Suprapubic skin (tissue), 4 donors: ENCODE data around the gene NRXN3. TPM values are rescaled to one million over a fixed set of nuclear protein-coding genes. Genes with fewer than 3 reads are reported as not detected.

Experiments used
- DNase-seq, 2 donors: peaks; one replicate each; pipeline ENCODE4 v3.0.0-alpha.2; 2019; ENCODE audit warnings: low spot score in 2 of 2
- H3K27ac ChIP-seq: fragments of 200-600 bp; sonication (generic); one replicate; pipeline ENCODE4 v1.5.1; 2019
- H3K27me3 ChIP-seq: fragments of 200-600 bp; sonication (generic); one replicate; pipeline ENCODE4 v1.5.1; 2019
- H3K36me3 ChIP-seq: fragments of 200-600 bp; sonication (generic); one replicate; pipeline ENCODE4 v1.5.1; 2019
- H3K4me1 ChIP-seq: fragments of 200-600 bp; sonication (generic); one replicate; pipeline ENCODE4 v1.5.1; 2019
- H3K4me3 ChIP-seq: fragments of 200-600 bp; sonication (generic); one replicate; pipeline ENCODE4 v1.5.1; 2019; ENCODE audit warnings: mild to moderate bottlenecking
- H3K9me3 ChIP-seq: fragments of 200-600 bp; sonication (generic); one replicate; pipeline ENCODE4 v1.5.1; 2019
- CTCF ChIP-seq, 2 donors: fragments of 200-600 bp in 1 of 2; fragments of 450-650 bp in 1 of 2; sonication (generic) in 1 of 2; IDR thresholded peaks; one replicate each; pipeline ENCODE4 v1.5.1; 2016 to 2019; ENCODE audit warnings: antibody characterized with exemption in 2 of 2, mild to moderate bottlenecking in 1 of 2, moderate library complexity in 1 of 2
- EP300 ChIP-seq: sonication (generic); formaldehyde crosslinking; IDR thresholded peaks from one replicate; pipeline ENCODE4 v1.6.1; 2017; ENCODE audit warnings: antibody characterized with exemption
- POLR2A ChIP-seq, 2 donors: fragments of 450-650 bp; IDR thresholded peaks; one replicate each; pipeline ENCODE4 v1.6.1; 2017; ENCODE audit warnings: antibody characterized with exemption in 2 of 2, mild to moderate bottlenecking in 2 of 2, moderate library complexity in 2 of 2
- POLR2AphosphoS5 ChIP-seq, 3 donors: sonication (generic); formaldehyde crosslinking; IDR thresholded peaks; one replicate each; pipeline ENCODE4 v1.6.1; 2017; ENCODE audit warnings: antibody characterized with exemption in 3 of 3
- WGBS: methylation state at CpG from one replicate; pipeline ENCODE4 v1.1.5; 2018; 5-methylcytosine and 5-hydroxymethylcytosine counted together
- total RNA-seq, 4 donors: library from RNA; depleted of rRNA; stranded (reverse); fragments of >200 nt; gene quantifications; one replicate each; pipeline ENCODE4 v1.1.0, GENCODE V29; 2016

The NRXN3 gene
- total RNA-seq, 4 donors from 2014 or later, result 0.79 to 4.3 (median 3.3) TPM

- H3K9me3 ChIP-seq, result no peaks in the 10 kb centered on the region
- no peak for TF ChIP-seq CTCF (IDR thresholded peaks at IDR 0.05)
- no peak for TF ChIP-seq POLR2AphosphoS5 (IDR thresholded peaks at IDR 0.05)
- no peak for TF ChIP-seq POLR2A (IDR thresholded peaks at IDR 0.05)
- no peak for TF ChIP-seq EP300
- H3K4me3 ChIP-seq, result no peak overlapping the region
- no peak for DNase-seq
- no peak overlapping the region for H3K27ac ChIP-seq
- H3K27me3 ChIP-seq, result no peaks in the 10 kb centered on the region
- 73% methylated on average over 3 of the region's 3 CpGs for WGBS
- no peaks in the 10 kb centered on the region for H3K36me3 ChIP-seq
- no peaks in the 10 kb centered on the region for H3K4me1 ChIP-seq
Observed at GRCh38 chr14:78316786-78317185, 146.6 kb downstream of the NRXN3 start.

- Histone ChIP-seq H3K9me3 (no peaks in the 10 kb centered on the region), H3K4me1 (no peaks in the 10 kb centered on the region), H3K4me3 (no peak overlapping the region), H3K27me3 (no peaks in the 10 kb centered on the region), H3K36me3 (no peaks in the 10 kb centered on the region), H3K27ac (no peak overlapping the region)
- DNase-seq, result no peak
- no peak for TF ChIP-seq POLR2AphosphoS5 (IDR thresholded peaks at IDR 0.05)
- TF ChIP-seq CTCF (IDR thresholded peaks at IDR 0.05), result no peak
- TF ChIP-seq EP300, result no peak
- no peak for TF ChIP-seq POLR2A (IDR thresholded peaks at IDR 0.05)
- WGBS, result 84% methylated on average over 2 of the region's 2 CpGs
Observed at GRCh38 chr14:78319406-78319805, 149.2 kb downstream of the NRXN3 start.

- H3K36me3 ChIP-seq, result no peaks in the 10 kb centered on the region
- 44% methylated on average over 12 of the region's 12 CpGs for WGBS
- H3K27me3 ChIP-seq, result no peaks in the 10 kb centered on the region
- H3K4me3 ChIP-seq, result no peak overlapping the region
- no peaks in the 10 kb centered on the region for H3K4me1 ChIP-seq
- no peak overlapping the region for H3K27ac ChIP-seq
- DNase-seq, result no peak
- TF ChIP-seq EP300 (no peak), CTCF (IDR thresholded peaks at IDR 0.05) (no peak), POLR2AphosphoS5 (IDR thresholded peaks at IDR 0.05) (no peak), POLR2A (IDR thresholded peaks at IDR 0.05) (no peak)
- no peaks in the 10 kb centered on the region for H3K9me3 ChIP-seq
Observed at GRCh38 chr14:78319887-78320635, 149.9 kb downstream of the NRXN3 start.

- no peak overlapping the region for H3K27ac ChIP-seq
- TF ChIP-seq CTCF (IDR thresholded peaks at IDR 0.05), result no peak
- no peak for TF ChIP-seq POLR2A (IDR thresholded peaks at IDR 0.05)
- no peak for TF ChIP-seq POLR2AphosphoS5 (IDR thresholded peaks at IDR 0.05)
- TF ChIP-seq EP300, result no peak
- no peaks in the 10 kb centered on the region for H3K27me3 ChIP-seq
- DNase-seq, result no peak
- H3K9me3 ChIP-seq, result no peaks in the 10 kb centered on the region
- H3K4me1 ChIP-seq, result no peaks in the 10 kb centered on the region
- no peaks in the 10 kb centered on the region for H3K36me3 ChIP-seq
- H3K4me3 ChIP-seq, result no peak overlapping the region
- WGBS, result 78% methylated on average over 1 of the region's 1 CpG
Observed at GRCh38 chr14:78324353-78324752, 154.2 kb downstream of the NRXN3 start.

- H3K27ac ChIP-seq, result no peak overlapping the region
- no peak for DNase-seq
- H3K4me3 ChIP-seq, result no peak overlapping the region
- TF ChIP-seq POLR2A (IDR thresholded peaks at IDR 0.05), result no peak
- no peak for TF ChIP-seq POLR2AphosphoS5 (IDR thresholded peaks at IDR 0.05)
- no peak for TF ChIP-seq CTCF (IDR thresholded peaks at IDR 0.05)
- TF ChIP-seq EP300, result no peak
- H3K4me1 ChIP-seq, result no peaks in the 10 kb centered on the region
- H3K27me3 ChIP-seq, result no peaks in the 10 kb centered on the region
- no peaks in the 10 kb centered on the region for H3K9me3 ChIP-seq
- 38% methylated on average over 2 of the region's 2 CpGs for WGBS
- H3K36me3 ChIP-seq, result no peaks in the 10 kb centered on the region
Observed at GRCh38 chr14:78325911-78326310, 155.7 kb downstream of the NRXN3 start.
